T-helper 1 cell treated with Interleukin-12 subunit alpha and Interleukin-12 subunit beta and Interleukin-4 antibody, amounts not matched to agents 30 μg/mL and 1 μg/mL, for 36 hours (primary cell): Measurements from ENCODE around the gene TOR1AIP1.
"Not testable (repeated sequence)": the region's sequence is repeated elsewhere in the genome, so short reads cannot be mapped to it uniquely, and the experiment has no call there.

Source experiments
- H3K27ac Mint-ChIP-seq: one replicate; pipeline ENCODE4 v1.8.0; 2021; ENCODE audit warnings: mild to moderate bottlenecking, mixed read lengths
- H3K27me3 Mint-ChIP-seq: one replicate; pipeline ENCODE4 v1.8.0; 2021; ENCODE audit warnings: low read depth, mixed read lengths
- H3K36me3 Mint-ChIP-seq: one replicate; pipeline ENCODE4 v1.8.0; 2021; ENCODE audit warnings: low read depth, mixed read lengths
- H3K4me1 Mint-ChIP-seq: one replicate; pipeline ENCODE4 v1.8.0; 2021; ENCODE audit warnings: low read depth, mixed read lengths
- H3K4me3 Mint-ChIP-seq: one replicate; pipeline ENCODE4 v1.8.0; 2021; ENCODE audit warnings: mild to moderate bottlenecking, moderate library complexity, mixed read lengths
- H3K9me3 Mint-ChIP-seq: one replicate; pipeline ENCODE4 v1.8.0; 2021; ENCODE audit warnings: mixed read lengths

The TOR1AIP1 gene

DNA sequence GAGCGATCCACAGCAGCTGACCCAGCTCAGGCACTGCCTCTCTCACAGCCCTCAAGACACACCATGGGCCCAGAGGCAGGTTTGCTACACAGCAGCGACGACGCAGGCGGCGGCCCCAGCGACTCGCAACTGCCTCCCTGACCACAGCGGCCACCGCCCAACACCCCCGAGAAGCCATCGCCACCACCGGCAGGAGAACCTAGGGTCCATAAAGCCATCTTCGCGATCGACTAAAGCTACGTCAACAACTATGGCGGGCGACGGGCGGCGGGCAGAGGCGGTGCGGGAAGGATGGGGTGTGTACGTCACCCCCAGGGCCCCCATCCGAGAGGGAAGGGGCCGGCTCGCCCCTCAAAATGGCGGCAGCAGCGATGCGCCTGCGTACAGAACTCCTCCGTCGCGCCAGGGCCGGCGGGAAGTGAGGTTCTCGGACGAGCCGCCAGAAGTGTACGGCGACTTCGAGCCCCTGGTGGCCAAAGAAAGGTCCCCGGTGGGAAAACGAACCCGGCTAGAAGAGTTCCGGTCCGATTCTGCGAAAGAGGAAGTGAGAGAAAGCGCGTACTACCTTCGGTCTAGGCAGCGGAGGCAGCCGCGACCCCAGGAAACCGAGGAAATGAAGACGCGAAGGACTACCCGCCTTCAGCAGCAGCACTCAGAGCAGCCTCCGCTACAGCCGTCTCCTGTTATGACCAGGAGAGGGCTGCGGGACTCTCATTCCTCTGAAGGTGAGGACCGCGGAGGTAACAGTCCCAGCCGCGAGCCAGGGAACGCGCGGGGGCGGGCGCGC lies at the start of gene TOR1AIP1:
TSS of gene TOR1AIP1 (plus strand) at position 33 of the 787 bp plus-strand sequence. CDS start at position 251, 218 bp downstream.
- no peaks in the 10 kb centered on the region for H3K27me3 Mint-ChIP-seq
- H3K27ac Mint-ChIP-seq: peak within 1 kb of the TSS; percentile 99
- no peaks in the 10 kb centered on the region for H3K9me3 Mint-ChIP-seq
- peak within 1 kb of the TSS; percentile 92 for H3K4me3 Mint-ChIP-seq
- peaks cover 14% of the 10 kb centered on the region for H3K36me3 Mint-ChIP-seq
- H3K4me1 Mint-ChIP-seq: peaks cover 38% of the 10 kb centered on the region

DNA sequence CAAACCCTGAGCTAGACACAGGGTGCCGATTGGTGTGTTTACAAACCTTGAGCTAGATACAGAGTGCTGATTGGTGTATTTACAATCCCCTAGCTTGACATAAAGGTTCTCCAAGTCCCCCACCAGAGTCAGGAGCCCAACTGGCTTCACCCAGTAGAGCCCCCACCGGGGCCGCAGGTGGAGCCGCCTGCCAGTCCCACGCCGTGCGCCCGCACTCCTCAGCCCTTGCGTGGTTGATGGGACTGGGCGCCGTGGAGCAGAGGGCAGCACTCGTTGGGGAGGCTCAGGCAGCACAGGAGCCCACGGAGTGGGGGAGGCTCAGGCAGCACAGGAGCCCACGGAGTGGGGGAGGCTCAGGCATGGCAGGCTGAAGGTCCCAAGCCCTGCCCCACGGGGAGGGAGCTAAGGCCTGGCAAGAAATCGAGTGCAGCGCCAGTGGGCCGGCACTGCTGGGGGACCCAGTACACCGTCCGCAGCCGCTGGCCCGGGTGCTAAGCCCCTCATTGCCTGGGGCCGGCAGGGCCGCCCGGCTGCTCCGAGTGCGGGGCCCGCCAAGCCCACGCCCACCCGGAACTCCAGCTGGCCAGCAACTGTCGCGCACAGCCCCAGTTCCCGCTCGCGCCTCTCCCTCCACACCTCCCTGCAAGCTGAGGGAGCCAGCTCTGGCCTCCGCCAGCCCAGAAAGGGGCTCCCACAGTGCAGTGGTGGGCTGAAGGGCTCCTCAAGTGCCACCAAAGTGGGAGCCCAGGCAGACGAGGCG lies 45.2 kb upstream of the TOR1AIP1 start:
- H3K36me3 Mint-ChIP-seq, H3K27ac Mint-ChIP-seq, H3K27me3 Mint-ChIP-seq, H3K9me3 Mint-ChIP-seq, H3K4me3 Mint-ChIP-seq, H3K4me1 Mint-ChIP-seq: not testable (repeated sequence)

DNA sequence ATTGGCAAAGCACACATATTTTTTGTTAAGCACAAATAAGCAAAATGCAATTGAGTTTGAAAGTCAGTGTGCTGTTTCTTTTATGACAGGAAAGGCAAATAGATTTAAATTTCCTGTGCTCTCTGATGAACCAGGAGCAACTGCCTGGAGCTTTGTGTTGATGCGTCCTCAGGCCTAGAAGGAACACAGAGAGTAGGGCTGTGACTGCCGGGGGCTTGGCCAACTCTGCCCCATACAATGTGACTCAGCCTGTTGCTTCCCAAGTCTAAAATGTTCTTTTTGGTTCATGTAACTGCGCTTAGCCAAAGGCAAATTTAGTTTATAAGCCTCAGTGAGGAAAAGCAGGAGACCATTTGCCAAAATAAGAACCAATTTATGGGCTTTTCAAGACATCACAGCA lies 42.0 kb upstream of the TOR1AIP1 start:
- Mint-ChIP-seq H3K9me3 (no peaks in the 10 kb centered on the region), H3K27me3 (no peaks in the 10 kb centered on the region), H3K27ac (no peak overlapping the region), H3K4me3 (no peak overlapping the region), H3K36me3 (peaks cover 10% of the 10 kb centered on the region), H3K4me1 (no peaks in the 10 kb centered on the region)

GRCh38 chr1:179848233-179848632 lies 33.9 kb upstream of the TOR1AIP1 start:
- no peaks in the 10 kb centered on the region for H3K27me3 Mint-ChIP-seq

GRCh38 chr1:179853102-179853501 lies 29.0 kb upstream of the TOR1AIP1 start:
- H3K27me3 Mint-ChIP-seq: no peaks in the 10 kb centered on the region
- H3K9me3 Mint-ChIP-seq: no peaks in the 10 kb centered on the region
- H3K4me3 Mint-ChIP-seq: no peak overlapping the region
- H3K36me3 Mint-ChIP-seq: peaks cover 31% of the 10 kb centered on the region
- H3K4me1 Mint-ChIP-seq: peaks cover 4% of the 10 kb centered on the region
- H3K27ac Mint-ChIP-seq: no peak overlapping the region

More at GRCh38 chr1:179848233-179848632, 33.9 kb upstream of the TOR1AIP1 start:
- H3K27ac Mint-ChIP-seq: no peak overlapping the region
- H3K36me3 Mint-ChIP-seq: peaks cover 30% of the 10 kb centered on the region
- H3K4me1 Mint-ChIP-seq: peaks cover 2% of the 10 kb centered on the region
- no peak overlapping the region for H3K4me3 Mint-ChIP-seq
- H3K9me3 Mint-ChIP-seq: no peaks in the 10 kb centered on the region

GRCh38 chr1:179855831-179856230 lies 26.3 kb upstream of the TOR1AIP1 start:
- not testable (repeated sequence) for H3K4me1 Mint-ChIP-seq, H3K27me3 Mint-ChIP-seq, H3K9me3 Mint-ChIP-seq, H3K4me3 Mint-ChIP-seq, H3K27ac Mint-ChIP-seq
- H3K36me3 Mint-ChIP-seq: peaks cover 27% of the 10 kb centered on the region

DNA sequence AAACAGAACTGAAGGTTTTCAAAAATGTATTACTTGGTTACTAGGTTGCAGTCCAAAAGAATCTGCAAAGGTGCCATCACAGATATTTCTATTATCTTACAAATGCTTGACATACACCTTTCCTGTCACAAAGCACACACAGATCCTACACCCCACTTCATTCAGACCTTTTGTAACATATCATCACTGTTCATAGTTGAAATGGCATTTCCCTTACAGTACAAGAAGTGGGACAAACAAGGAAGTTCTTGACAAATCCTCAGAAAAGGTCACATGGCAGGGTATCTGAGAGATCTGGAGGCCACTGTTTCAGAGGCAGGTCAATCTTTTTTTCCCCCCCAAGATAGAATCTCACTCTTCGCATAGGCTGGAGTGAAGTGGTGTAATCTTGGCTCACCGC lies 25.8 kb upstream of the TOR1AIP1 start:
- Mint-ChIP-seq H3K4me3 (no peak overlapping the region), H3K27me3 (no peaks in the 10 kb centered on the region), H3K4me1 (peaks cover 5% of the 10 kb centered on the region), H3K27ac (no peak overlapping the region), H3K9me3 (no peaks in the 10 kb centered on the region), H3K36me3 (peaks cover 25% of the 10 kb centered on the region)

- Mint-ChIP-seq H3K27me3 (no peaks in the 10 kb centered on the region), H3K4me3 (no peak overlapping the region), H3K36me3 (peaks cover 23% of the 10 kb centered on the region)
These were observed 25.1 kb upstream of the TOR1AIP1 start for GRCh38 chr1:179857009-179857408.

DNA sequence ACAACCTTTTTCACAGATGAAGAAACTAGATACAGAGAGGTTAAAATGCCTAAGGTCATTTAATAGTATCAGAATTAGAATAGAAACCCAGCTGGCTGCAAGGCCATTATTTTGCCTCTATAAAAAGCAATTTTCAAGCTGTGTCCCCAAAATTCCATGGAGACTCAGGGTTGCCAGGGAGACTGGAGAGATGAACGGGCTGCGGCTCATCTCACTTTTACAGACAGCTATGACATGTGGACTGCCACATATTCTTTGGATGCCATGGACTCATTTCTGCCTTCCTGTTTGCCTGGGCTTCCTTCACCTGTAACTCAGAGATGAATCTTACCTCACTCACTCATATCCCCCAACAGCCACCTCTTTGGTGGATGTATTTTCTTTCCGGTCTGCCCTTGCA lies 21.4 kb upstream of the TOR1AIP1 start:
- Mint-ChIP-seq H3K27ac (no peak overlapping the region), H3K9me3 (no peaks in the 10 kb centered on the region), H3K4me3 (no peak overlapping the region), H3K4me1 (peaks cover 6% of the 10 kb centered on the region), H3K36me3 (peaks cover 28% of the 10 kb centered on the region), H3K27me3 (no peaks in the 10 kb centered on the region)

More at GRCh38 chr1:179857009-179857408, 25.1 kb upstream of the TOR1AIP1 start:
- peaks cover 8% of the 10 kb centered on the region for H3K4me1 Mint-ChIP-seq
- H3K27ac Mint-ChIP-seq: no peak overlapping the region
- H3K9me3 Mint-ChIP-seq: no peaks in the 10 kb centered on the region

DNA sequence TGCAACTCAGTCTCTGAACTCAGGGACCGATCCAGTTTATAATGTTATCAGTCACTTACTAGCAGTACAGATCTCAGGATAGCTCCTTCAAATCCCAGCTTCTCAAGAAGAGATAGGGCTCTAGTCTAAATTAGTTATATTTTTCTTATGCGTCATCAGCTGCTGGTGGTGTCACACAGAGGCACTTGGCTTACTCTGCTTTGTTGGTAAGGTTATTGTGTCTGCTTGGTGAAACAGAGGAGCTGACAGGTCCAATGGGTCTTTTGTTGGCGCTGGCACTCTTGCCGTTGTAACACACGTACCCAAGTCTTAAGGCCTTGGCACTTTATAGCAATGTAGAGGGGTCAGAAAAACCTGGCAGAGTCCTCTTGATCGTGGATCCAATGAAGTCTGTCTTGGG lies 16.7 kb upstream of the TOR1AIP1 start:
- H3K9me3 Mint-ChIP-seq: no peaks in the 10 kb centered on the region
- no peak overlapping the region for H3K4me3 Mint-ChIP-seq
- no peak overlapping the region for H3K27ac Mint-ChIP-seq
- H3K36me3 Mint-ChIP-seq: peaks cover 24% of the 10 kb centered on the region
- H3K4me1 Mint-ChIP-seq: peaks cover 6% of the 10 kb centered on the region
- no peaks in the 10 kb centered on the region for H3K27me3 Mint-ChIP-seq

DNA sequence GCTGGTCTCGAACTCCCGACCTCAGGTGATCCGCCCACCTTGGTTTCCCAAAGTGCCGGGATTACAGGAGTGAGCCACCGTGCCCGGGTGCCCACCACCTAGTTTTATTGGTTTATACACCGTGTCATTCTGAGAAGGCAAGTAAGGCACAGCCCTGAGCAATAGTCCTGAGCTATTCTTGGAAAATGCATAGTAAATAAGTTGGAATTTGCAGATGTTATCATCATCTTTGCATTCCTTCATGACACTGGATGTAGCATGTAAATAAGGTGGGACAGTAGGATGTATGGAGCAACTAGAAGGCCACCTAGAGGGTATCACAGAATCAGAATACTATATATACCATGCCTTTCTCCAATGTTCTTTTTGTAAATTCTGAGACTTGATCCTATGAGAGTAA lies 15.5 kb upstream of the TOR1AIP1 start:
- peaks cover 6% of the 10 kb centered on the region for H3K4me1 Mint-ChIP-seq
- H3K27ac Mint-ChIP-seq: no peak overlapping the region
- peaks cover 21% of the 10 kb centered on the region for H3K36me3 Mint-ChIP-seq
- H3K4me3 Mint-ChIP-seq: no peak overlapping the region
- no peaks in the 10 kb centered on the region for H3K9me3 Mint-ChIP-seq
- H3K27me3 Mint-ChIP-seq: no peaks in the 10 kb centered on the region

- Mint-ChIP-seq H3K36me3 (peaks cover 21% of the 10 kb centered on the region), H3K4me1 (peaks cover 11% of the 10 kb centered on the region), H3K9me3 (no peaks in the 10 kb centered on the region), H3K4me3 (no peak overlapping the region), H3K27me3 (no peaks in the 10 kb centered on the region), H3K27ac (no peak overlapping the region)
These were observed 14.4 kb upstream of the TOR1AIP1 start for GRCh38 chr1:179867493-179868330.

GRCh38 chr1:179870870-179871269 lies 11.2 kb upstream of the TOR1AIP1 start:
- Mint-ChIP-seq H3K4me3 (no peak overlapping the region), H3K27ac (no peak overlapping the region), H3K9me3 (no peaks in the 10 kb centered on the region), H3K27me3 (no peaks in the 10 kb centered on the region), H3K36me3 (peaks cover 16% of the 10 kb centered on the region), H3K4me1 (peaks cover 14% of the 10 kb centered on the region)

- Mint-ChIP-seq H3K4me1 (peaks cover 18% of the 10 kb centered on the region), H3K4me3 (no peak overlapping the region), H3K27me3 (no peaks in the 10 kb centered on the region), H3K36me3 (peaks cover 20% of the 10 kb centered on the region), H3K27ac (no peak overlapping the region), H3K9me3 (no peaks in the 10 kb centered on the region)
These were observed 10.1 kb upstream of the TOR1AIP1 start for GRCh38 chr1:179871940-179872339.
